T-helper 1 cell treated with Interleukin-12 subunit alpha and Interleukin-12 subunit beta and Interleukin-4 antibody, amounts not matched to agents 30 μg/mL and 1 μg/mL, for 36 hours (primary cell): ENCODE measurements around the gene ECE2.

ENCODE experiments used
- H3K27ac Mint-ChIP-seq: one replicate; pipeline ENCODE4 v1.8.0; 2021; ENCODE audit warnings: mild to moderate bottlenecking, mixed read lengths
- H3K27me3 Mint-ChIP-seq: one replicate; pipeline ENCODE4 v1.8.0; 2021; ENCODE audit warnings: low read depth, mixed read lengths
- H3K36me3 Mint-ChIP-seq: one replicate; pipeline ENCODE4 v1.8.0; 2021; ENCODE audit warnings: low read depth, mixed read lengths
- H3K4me1 Mint-ChIP-seq: one replicate; pipeline ENCODE4 v1.8.0; 2021; ENCODE audit warnings: low read depth, mixed read lengths
- H3K4me3 Mint-ChIP-seq: one replicate; pipeline ENCODE4 v1.8.0; 2021; ENCODE audit warnings: mild to moderate bottlenecking, moderate library complexity, mixed read lengths
- H3K9me3 Mint-ChIP-seq: one replicate; pipeline ENCODE4 v1.8.0; 2021; ENCODE audit warnings: mixed read lengths

The ECE2 gene

GRCh38 chr3:184275961-184276910, at the start of gene ECE2:
Gene ECE2 (plus strand): TSS chr3:184276022. CDS start chr3:184276154, 132 bp downstream.
- H3K4me1 Mint-ChIP-seq: peaks cover 3% of the 10 kb centered on the region
- H3K27me3 Mint-ChIP-seq: peaks cover 53% of the 10 kb centered on the region
- H3K27ac Mint-ChIP-seq: no peak within 1 kb of the TSS
- H3K9me3 Mint-ChIP-seq: no peaks in the 10 kb centered on the region
- no peaks in the 10 kb centered on the region for H3K36me3 Mint-ChIP-seq
- H3K4me3 Mint-ChIP-seq: no peak within 1 kb of the TSS

GRCh38 chr3:184227481-184227935, 48.3 kb upstream of the ECE2 start:
- H3K27me3 Mint-ChIP-seq: peaks cover 65% of the 10 kb centered on the region

GRCh38 chr3:184228376-184229137, 47.3 kb upstream of the ECE2 start:
- H3K9me3 Mint-ChIP-seq: no peaks in the 10 kb centered on the region

More at GRCh38 chr3:184227481-184227935, 48.3 kb upstream of the ECE2 start:
- Mint-ChIP-seq H3K36me3 (no peaks in the 10 kb centered on the region), H3K4me1 (peaks cover 12% of the 10 kb centered on the region), H3K4me3 (no peak overlapping the region), H3K27ac (no peak overlapping the region), H3K9me3 (no peaks in the 10 kb centered on the region)

GRCh38 chr3:184229394-184230080, 46.3 kb upstream of the ECE2 start, which contains the start of gene VWA5B2:
Gene VWA5B2 (plus strand): TSS chr3:184229585. CDS start chr3:184230529, 944 bp downstream.
- H3K9me3 Mint-ChIP-seq: no peaks in the 10 kb centered on the region
- peaks cover 65% of the 10 kb centered on the region for H3K27me3 Mint-ChIP-seq
- no peaks in the 10 kb centered on the region for H3K36me3 Mint-ChIP-seq
- peaks cover 12% of the 10 kb centered on the region for H3K4me1 Mint-ChIP-seq
- peak within 1 kb of the TSS; percentile 28 for H3K4me3 Mint-ChIP-seq
- H3K27ac Mint-ChIP-seq: no peak within 1 kb of the TSS

More at GRCh38 chr3:184228376-184229137, 47.3 kb upstream of the ECE2 start:
- H3K4me1 Mint-ChIP-seq: peaks cover 12% of the 10 kb centered on the region
- no peak overlapping the region for H3K27ac Mint-ChIP-seq
- no peaks in the 10 kb centered on the region for H3K36me3 Mint-ChIP-seq
- H3K27me3 Mint-ChIP-seq: peaks cover 71% of the 10 kb centered on the region
- H3K4me3 Mint-ChIP-seq: peak overlapping the region; percentile 28

GRCh38 chr3:184230081-184230602, 45.7 kb upstream of the ECE2 start:
- Mint-ChIP-seq H3K36me3 (no peaks in the 10 kb centered on the region), H3K27ac (no peak overlapping the region), H3K9me3 (no peaks in the 10 kb centered on the region), H3K4me1 (peaks cover 12% of the 10 kb centered on the region), H3K4me3 (no peak overlapping the region), H3K27me3 (peaks cover 64% of the 10 kb centered on the region)

GRCh38 chr3:184230603-184231528, 45.0 kb upstream of the ECE2 start:
- H3K27me3 Mint-ChIP-seq: peaks cover 59% of the 10 kb centered on the region
- no peaks in the 10 kb centered on the region for H3K9me3 Mint-ChIP-seq
- no peak overlapping the region for H3K27ac Mint-ChIP-seq
- peaks cover 12% of the 10 kb centered on the region for H3K4me1 Mint-ChIP-seq
- H3K4me3 Mint-ChIP-seq: peak overlapping the region; percentile 57
- no peaks in the 10 kb centered on the region for H3K36me3 Mint-ChIP-seq

- peaks cover 51% of the 10 kb centered on the region for H3K27me3 Mint-ChIP-seq
- H3K27ac Mint-ChIP-seq: no peak overlapping the region
- H3K4me1 Mint-ChIP-seq: peaks cover 12% of the 10 kb centered on the region
- peak overlapping the region; percentile 57 for H3K4me3 Mint-ChIP-seq
- no peaks in the 10 kb centered on the region for H3K36me3 Mint-ChIP-seq
- no peaks in the 10 kb centered on the region for H3K9me3 Mint-ChIP-seq
Observed at GRCh38 chr3:184231671-184232070, 44.2 kb upstream of the ECE2 start.

- Mint-ChIP-seq H3K9me3 (no peaks in the 10 kb centered on the region), H3K36me3 (no peaks in the 10 kb centered on the region), H3K4me1 (peaks cover 12% of the 10 kb centered on the region), H3K4me3 (no peak overlapping the region), H3K27ac (no peak overlapping the region), H3K27me3 (peaks cover 37% of the 10 kb centered on the region)
Observed at GRCh38 chr3:184233127-184233843, 42.5 kb upstream of the ECE2 start.

GRCh38 chr3:184234224-184234623, 41.6 kb upstream of the ECE2 start:
- H3K27ac Mint-ChIP-seq: no peak overlapping the region
- H3K27me3 Mint-ChIP-seq: peaks cover 28% of the 10 kb centered on the region
- peaks cover 7% of the 10 kb centered on the region for H3K4me1 Mint-ChIP-seq
- no peaks in the 10 kb centered on the region for H3K9me3 Mint-ChIP-seq
- H3K4me3 Mint-ChIP-seq: no peak overlapping the region
- H3K36me3 Mint-ChIP-seq: no peaks in the 10 kb centered on the region

GRCh38 chr3:184234671-184235380, 41.0 kb upstream of the ECE2 start:
- no peaks in the 10 kb centered on the region for H3K9me3 Mint-ChIP-seq
- H3K27me3 Mint-ChIP-seq: peaks cover 24% of the 10 kb centered on the region
- H3K36me3 Mint-ChIP-seq: no peaks in the 10 kb centered on the region
- peaks cover 7% of the 10 kb centered on the region for H3K4me1 Mint-ChIP-seq
- H3K4me3 Mint-ChIP-seq: no peak overlapping the region
- H3K27ac Mint-ChIP-seq: no peak overlapping the region

GRCh38 chr3:184235381-184236032, 40.3 kb upstream of the ECE2 start:
- Mint-ChIP-seq H3K36me3 (no peaks in the 10 kb centered on the region), H3K4me3 (no peak overlapping the region), H3K9me3 (no peaks in the 10 kb centered on the region), H3K4me1 (peaks cover 7% of the 10 kb centered on the region), H3K27ac (no peak overlapping the region), H3K27me3 (peaks cover 24% of the 10 kb centered on the region)

GRCh38 chr3:184236033-184236410, 39.8 kb upstream of the ECE2 start:
- Mint-ChIP-seq H3K27ac (no peak overlapping the region), H3K9me3 (no peaks in the 10 kb centered on the region), H3K4me1 (peaks cover 5% of the 10 kb centered on the region), H3K36me3 (no peaks in the 10 kb centered on the region), H3K27me3 (peaks cover 21% of the 10 kb centered on the region), H3K4me3 (no peak overlapping the region)
